ENCODE measurements around the gene TRIM3.

TRIM3 gene

DNA sequence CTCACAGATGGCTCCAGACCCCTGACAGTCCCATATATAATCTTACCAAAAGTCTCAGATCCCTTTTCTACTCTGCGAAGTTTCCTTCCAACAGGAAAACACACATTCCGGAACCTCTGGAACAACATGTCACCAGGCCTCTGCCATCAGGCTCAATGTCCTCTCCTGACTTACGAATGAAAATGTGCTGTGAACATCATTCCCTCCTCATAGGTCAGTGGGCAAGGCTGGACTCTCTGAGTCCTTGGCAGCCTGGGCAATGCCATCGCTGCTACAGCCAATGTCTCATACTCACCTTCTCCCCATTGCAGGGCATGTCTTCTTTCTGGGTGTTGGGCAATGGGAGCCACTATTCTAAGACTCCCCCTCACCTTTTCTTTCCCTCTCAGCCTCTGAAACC, 31.3 kb downstream of the TRIM3 start:
- no peak overlapping the region for H3K4me3 ChIP-seq (ENCODE audit: low read depth, low read length)
- TF ChIP-seq CTCF (IDR thresholded peaks at IDR 0.05; ENCODE audit: low read depth, low read length, missing control alignments) = no peak
- in situ Hi-C loops (cut with HindIII; ENCODE audit: low sequenced_read_pairs) = no loop called here
- no peak for DNase-seq (ENCODE audit: low read depth)

- in situ Hi-C loops (cut with HindIII; ENCODE audit: low sequenced_read_pairs) = no loop called here
- no peak for DNase-seq (ENCODE audit: low read depth)
- no peak within 1 kb of the TSS for H3K4me3 ChIP-seq (ENCODE audit: low read depth, low read length)
Measured at GRCh38 chr11:6440906-6441358, 32.8 kb downstream of the TRIM3 start, which contains the start of gene HPX. TSS of gene HPX (minus strand) at chr11:6440987. CDS start at chr11:6440963, 24 bp downstream.

GRCh38 chr11:6438979-6439571, 34.7 kb downstream of the TRIM3 start:
- in situ Hi-C loops (cut with HindIII; ENCODE audit: low sequenced_read_pairs) = no loop called here
- TF ChIP-seq CTCF (IDR thresholded peaks at IDR 0.05; ENCODE audit: low read depth, low read length, missing control alignments) = peak; percentile 77
- no peak overlapping the region for H3K4me3 ChIP-seq (ENCODE audit: low read depth, low read length)
- DNase-seq (ENCODE audit: low read depth) = peak; percentile 27

More at GRCh38 chr11:6440906-6441358, 32.8 kb downstream of the TRIM3 start, which contains the start of gene HPX:
- no peak for TF ChIP-seq CTCF (IDR thresholded peaks at IDR 0.05; ENCODE audit: low read depth, low read length, missing control alignments)

DNA sequence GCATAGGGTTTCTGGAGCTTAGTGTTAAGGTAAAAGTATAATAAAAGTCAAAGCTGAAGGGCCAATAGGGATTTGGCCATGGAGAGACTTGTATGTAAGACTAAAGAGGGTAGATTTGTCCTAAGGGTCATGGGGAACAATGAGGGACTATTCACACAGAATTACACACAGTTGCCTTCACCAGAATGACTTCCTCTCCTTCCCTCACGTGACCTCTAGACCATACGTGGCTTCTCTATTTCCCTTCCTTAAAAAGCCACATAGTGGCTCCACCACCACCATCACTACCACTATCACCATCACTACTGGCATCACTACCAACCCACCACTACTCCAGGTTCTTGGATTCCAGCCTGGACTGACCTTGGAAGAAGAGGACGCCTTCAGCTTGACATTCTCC, 35.7 kb downstream of the TRIM3 start:
- DNase-seq (ENCODE audit: low read depth) = no peak
- no peak for TF ChIP-seq CTCF (IDR thresholded peaks at IDR 0.05; ENCODE audit: low read depth, low read length, missing control alignments)
- in situ Hi-C loops (cut with HindIII; ENCODE audit: low sequenced_read_pairs) = no loop called here
- H3K4me3 ChIP-seq (ENCODE audit: low read depth, low read length) = no peak overlapping the region

- no peak for DNase-seq (ENCODE audit: low read depth)
- TF ChIP-seq CTCF (IDR thresholded peaks at IDR 0.05; ENCODE audit: low read depth, low read length, missing control alignments) = no peak
- in situ Hi-C loops (cut with HindIII; ENCODE audit: low sequenced_read_pairs) = no loop called here
- no peak overlapping the region for H3K4me3 ChIP-seq (ENCODE audit: low read depth, low read length)
Measured at GRCh38 chr11:6437423-6437822, 36.3 kb downstream of the TRIM3 start.

DNA sequence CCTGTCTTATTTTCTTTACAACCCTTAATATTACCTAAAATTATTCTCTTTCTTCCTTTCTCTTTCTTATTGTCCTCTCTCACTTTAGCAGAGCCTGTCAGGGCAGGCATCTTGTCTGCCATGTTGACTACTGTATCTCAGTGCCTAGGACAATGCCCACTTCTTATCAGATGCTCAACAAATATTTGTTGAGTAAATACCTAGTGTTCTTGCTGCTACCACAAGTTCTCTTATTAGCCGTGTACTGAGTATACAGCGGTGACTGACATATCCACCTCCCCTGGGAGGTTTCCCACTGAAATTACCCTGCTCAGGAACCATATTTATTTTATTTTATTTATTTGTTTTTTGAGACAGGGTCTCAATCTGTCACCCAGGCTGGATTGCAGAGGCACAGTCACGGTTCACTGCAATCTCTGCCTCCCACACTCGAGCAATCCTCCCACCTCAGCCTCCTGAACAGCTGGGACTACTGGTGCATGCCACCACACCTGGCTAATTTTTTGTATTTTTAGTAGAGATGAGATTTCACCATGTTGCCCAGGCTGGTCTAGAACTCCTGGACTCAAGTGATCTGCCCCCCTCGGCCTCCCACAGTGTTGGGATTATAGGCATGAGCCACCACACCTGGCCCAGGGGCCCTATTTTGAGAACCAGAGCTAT, 39.6 kb downstream of the TRIM3 start:
- in situ Hi-C loops (cut with HindIII; ENCODE audit: low sequenced_read_pairs) = no loop called here
- no peak overlapping the region for H3K4me3 ChIP-seq (ENCODE audit: low read depth, low read length)
- no peak for DNase-seq (ENCODE audit: low read depth)
- no peak for TF ChIP-seq CTCF (IDR thresholded peaks at IDR 0.05; ENCODE audit: low read depth, low read length, missing control alignments)

Measured in astrocyte of the cerebellum (primary cell).